GM10847 (cell line): ENCODE measurements around the gene PPEF2.

Source experiments
- POLR2A ChIP-seq: IDR thresholded peaks from 2 replicates; pipeline ENCODE4 v1.6.1; 2011; ENCODE audit not compliant: insufficient read length; ENCODE audit errors: extremely low read depth

PPEF2 gene

DNA sequence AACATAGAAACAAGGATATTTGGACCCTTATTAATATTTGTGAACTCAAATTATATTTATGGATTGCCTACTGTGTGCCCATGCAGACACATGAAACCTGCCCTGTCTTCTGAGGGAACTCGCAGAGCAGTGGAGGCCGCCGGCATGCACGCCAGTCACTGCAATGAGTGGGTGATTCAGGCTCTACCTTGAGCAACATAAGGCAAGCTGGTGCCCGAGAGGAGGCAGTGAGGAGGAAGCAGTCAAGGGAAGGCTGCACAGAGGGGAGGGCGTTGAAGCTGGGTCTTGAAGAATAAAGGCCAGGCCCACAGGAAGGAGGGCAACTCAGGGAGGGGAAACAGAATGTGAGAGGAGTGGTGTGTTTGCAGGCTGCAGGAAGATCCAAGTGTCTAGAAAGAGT is 52.8 kb downstream of the PPEF2 start:
- no peak for TF ChIP-seq POLR2A

DNA sequence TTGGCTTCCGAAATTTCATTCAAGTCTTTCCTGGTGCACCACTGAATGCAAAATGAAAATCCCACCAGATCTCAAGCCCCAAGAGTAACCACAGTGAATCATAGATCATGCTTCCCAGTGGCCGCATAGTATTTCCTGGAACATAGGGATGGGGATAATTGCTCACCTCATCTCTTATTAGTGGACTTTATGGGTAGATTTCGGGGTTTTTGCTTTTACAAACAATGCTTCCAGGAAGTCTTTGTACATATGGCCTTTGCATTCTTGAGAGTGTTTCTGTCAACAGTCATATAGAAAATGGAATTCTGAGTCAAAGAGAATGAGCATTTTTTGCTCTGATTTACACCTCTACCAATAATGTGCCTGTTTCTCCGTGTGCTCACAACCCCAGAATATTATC is 53.4 kb downstream of the PPEF2 start:
- TF ChIP-seq POLR2A: no peak

DNA sequence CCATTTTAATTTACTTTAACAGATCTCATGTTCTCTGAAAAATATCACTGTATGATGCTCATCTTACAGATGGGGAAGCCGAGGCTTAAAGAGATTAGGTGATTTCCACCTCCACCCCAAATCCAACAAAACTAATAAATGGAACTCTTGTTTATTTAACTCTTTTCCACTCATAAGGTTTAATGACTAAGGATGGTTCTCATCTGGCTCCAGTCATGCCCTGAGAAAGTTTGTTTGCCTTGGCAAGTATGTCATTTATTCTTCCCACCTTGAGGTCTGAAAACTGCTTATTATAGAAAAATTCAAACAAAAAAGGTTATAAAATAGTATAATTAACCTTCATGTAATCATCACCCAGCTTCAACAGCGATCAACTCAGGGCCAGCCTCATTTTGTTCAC is 56.3 kb downstream of the PPEF2 start:
- TF ChIP-seq POLR2A: no peak

DNA sequence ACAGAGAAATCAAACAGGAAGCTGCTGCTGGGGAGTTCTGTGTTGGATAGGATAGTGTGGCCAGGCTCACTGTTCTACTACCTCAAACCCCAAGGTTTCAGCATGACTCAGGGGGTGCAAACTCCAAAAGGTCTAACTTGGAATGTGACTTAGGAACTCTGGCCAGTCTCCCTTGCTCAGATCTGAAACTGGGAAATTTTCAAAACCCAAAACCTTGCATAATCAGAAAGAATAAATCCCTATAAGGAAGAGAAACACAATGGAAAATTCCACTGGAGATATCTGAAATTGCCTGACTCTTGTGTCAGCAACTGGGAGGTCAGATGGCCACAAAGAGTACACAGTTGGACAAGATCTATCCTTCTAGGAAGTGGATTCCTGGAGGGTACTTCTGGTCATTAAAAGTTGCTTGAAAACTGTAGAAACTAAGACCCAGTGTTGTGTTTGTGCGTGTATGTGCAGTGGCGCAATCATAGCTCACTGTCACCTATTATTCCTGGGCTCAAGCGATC is 58.0 kb downstream of the PPEF2 start:
- TF ChIP-seq POLR2A: no peak

DNA sequence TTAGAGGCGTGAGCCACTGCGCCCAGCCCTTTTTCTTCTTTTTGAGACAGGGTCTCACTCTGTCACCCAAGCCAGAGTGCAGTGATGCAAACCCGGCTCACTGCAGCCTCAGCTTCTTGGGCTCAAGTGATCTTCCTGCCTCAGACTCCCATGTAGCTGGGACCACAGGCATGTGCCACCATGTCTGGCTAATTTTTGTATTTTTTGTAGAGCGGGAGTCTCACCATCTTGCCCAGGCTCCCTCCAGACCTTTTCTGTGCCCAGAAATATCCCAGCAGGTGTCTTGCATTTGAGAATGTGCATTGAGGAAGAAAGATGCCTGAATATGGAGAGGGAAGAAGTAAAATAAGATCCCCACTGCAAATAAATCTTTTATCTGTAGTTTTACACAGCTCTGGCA is 58.7 kb downstream of the PPEF2 start:
- TF ChIP-seq POLR2A: no peak

DNA sequence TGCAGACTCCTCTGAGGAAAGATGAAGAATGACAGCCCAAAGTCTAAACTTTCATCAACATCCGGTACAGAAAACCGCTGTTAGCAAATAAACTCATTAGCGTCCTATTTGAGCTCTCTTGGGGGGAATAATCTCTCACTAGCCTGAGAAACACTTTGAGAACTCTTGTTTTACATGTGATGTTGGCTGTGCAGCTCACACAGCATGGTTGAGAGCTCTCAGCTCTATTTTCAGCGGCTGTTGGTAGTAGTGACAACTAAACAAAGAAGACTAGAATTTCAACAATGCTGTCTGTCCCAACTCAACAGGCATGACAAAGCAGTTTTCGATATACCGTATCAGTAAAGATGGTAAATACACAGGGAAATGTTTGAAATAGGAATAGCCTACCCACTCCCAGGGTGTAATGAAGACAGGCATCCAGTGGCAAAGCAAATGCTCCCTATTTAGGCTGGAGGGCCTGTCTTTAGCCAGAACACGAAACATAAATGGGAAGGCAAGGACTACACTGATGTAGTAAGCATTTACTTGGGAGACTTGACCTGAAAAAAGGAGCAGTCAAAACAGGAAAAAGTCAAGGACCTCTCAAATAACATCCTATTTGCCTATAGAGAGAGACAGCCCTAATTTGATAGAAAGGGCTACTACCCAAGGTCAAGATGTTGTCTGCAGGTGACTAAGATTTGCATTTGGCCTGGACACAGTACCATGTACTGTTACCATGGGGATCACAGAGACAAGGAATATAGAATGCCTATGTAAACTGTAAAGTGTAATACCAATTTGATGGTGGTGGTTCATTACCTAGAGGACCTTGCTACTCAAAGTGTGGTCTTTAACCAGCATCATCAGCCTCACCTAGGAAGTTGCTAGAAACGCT is 60.4 kb downstream of the PPEF2 start:
- no peak for TF ChIP-seq POLR2A

DNA sequence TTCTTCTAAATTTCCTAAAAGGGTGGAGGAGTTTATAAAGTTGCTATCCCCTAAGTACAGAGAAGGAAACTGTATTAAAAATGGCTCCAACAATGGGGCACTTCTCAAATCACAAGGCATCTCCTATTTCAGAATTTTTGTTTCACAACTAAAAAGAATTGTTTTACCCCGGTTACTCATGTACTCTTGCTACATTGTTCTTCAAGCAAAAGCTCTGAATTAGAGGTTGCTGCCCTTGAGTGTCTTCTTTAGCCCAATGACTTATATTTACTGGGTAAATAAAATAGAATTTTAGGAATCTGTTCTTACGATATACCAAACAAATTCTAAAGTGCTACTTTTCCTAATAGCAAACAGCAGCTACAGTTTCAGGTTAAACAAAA is 67.5 kb downstream of the PPEF2 start:
- no peak for TF ChIP-seq POLR2A

DNA sequence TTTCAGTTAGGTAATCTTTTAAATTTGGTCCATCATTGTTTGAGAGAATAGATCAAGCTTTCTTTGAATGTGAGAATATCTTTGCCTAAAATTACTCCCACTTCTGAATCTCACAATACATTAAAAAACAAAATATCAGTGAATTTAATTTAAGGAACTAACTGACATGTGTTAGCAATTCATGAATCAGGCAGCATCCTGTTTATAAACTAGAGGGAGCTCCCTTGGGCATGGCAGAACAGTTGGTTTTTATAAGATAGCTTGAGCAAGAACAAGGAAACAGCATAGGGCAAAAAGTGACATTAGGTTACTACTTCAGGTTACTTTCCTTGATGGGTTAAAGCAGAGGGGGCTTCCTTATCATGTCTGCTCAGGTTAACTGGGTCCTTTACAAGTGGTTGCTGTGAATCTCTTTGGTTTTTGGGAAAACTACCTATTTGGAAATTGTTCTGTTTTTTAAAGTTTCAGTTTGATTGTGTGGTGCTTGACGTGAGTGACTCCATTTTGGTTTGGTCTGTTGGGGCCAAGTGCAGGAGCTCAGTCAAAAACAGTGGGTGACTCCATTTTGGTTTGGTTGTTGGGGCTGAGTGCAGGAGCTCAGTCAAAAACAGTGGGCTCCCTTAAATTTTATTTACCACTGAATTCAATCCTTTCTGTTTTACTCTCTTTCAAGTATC is 68.0 kb downstream of the PPEF2 start:
- TF ChIP-seq POLR2A: no peak

DNA sequence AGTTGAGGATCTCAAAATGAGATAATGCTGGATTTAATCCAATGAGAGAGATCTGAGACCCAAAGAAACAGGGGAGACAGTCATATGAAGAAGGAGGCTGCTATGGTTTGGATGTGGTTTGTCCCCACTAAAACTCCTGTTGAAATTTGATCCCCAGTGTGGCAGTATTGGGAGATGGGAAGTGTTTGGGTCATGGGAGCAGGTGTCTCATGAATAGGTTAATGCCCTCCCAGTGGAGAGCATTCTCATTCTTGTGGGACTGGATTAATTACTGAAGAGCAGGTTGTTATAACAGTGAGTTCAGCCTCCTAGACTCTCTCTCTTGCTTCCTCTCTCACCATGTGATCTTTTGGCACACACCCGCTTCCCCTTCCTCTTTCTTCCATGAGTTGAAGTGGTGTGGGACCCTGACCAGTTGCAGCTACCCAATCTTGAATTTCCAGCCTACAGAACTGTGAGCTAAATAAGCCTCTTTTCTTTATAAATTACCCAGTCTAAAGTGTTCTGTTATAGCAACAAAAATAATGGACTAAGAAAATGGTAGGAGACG is 70.3 kb downstream of the PPEF2 start:
- no peak for TF ChIP-seq POLR2A

DNA sequence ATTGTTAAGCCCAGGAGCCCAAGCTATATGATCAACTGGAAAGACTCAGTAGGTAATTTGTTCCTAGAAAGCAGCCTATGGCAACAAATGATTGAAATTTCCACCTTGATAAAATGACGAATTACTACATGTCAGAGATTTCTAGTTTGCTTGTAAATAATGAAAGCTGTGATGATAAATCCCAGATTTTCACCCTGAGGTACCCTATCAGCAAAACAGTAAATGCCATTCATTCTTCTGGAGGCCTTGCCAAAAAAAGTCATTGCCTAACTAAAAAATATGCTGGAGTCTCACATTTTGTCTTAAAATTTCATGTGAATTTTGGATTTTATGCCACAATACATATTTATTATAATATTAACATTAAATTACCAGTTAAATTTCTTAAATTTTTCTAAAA is 71.3 kb downstream of the PPEF2 start:
- TF ChIP-seq POLR2A: no peak

DNA sequence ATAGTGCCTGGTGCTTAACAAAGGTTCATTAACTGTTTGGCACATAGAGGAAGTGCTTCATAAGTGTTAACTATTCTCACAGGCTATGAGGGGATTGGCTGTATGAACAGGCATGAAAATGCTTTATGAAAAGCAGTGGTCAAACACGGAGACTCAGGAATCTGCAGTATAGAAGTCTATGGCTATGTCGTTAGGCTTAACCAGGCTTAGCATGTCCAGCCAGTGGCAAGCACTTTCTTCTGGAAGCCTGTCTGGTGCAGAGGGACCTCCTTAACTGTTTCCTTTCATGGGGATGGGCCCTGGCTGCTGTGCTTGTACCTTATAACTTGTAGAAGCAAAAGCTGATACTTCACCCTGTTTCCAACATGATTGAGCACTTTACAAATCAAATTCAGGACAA is 78.4 kb downstream of the PPEF2 start:
- no peak for TF ChIP-seq POLR2A

DNA sequence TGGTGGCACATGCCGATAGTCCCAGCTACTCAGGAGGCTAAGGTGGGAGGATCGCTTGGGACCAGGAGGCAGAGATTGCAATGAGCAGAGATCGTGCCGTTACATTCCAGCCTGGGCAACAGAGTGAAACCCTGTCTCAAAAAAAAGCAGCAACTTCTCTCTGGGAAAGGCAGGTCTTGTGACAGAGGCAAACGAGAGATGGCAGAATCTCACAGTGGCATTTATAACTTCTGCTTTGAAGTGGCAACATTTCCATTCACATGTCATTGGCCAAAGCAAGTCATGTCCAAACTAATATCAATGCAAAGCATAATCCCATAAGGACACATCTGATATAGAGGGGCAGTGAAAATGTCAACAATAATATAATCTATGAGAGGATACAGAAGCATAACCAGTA is 79.8 kb downstream of the PPEF2 start:
- TF ChIP-seq POLR2A: no peak

DNA sequence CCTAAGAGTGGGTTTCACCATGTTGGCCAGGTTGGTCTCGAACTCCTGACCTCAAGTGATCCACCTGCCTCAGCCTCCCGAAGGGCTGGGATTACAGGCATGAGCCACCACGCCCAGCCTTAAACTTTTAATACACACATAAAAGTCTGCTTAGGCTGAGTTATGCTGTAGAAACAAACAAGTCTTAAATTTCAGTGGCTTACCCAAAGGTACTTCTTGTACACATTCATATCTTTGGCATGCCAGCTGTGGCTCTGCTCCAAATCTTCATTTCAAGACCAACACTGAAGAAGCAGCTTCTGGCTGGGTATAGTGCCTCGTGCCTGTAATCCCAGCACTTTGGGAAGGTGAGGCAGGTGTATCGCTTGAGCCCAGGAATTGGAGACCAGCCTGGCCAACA is 80.3 kb downstream of the PPEF2 start:
- no peak for TF ChIP-seq POLR2A

DNA sequence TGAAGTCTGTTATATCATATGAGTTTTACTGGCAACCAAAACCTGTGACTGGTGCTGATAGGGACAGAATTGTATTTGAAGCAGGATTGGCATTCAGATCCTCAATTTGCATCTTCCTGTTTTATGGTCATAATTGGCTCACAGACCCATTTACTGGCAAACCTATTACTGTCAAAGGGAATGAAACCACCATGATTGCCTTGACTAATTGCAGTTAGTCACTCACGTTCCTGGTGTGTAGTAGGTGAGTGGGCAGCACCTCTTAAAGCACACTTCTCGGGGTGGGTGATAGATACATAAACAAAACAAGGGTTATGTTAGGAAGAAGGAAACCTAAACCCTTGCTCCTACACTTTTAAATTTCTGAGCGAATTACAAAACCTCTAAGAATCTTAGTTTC is 81.0 kb downstream of the PPEF2 start:
- TF ChIP-seq POLR2A: no peak

DNA sequence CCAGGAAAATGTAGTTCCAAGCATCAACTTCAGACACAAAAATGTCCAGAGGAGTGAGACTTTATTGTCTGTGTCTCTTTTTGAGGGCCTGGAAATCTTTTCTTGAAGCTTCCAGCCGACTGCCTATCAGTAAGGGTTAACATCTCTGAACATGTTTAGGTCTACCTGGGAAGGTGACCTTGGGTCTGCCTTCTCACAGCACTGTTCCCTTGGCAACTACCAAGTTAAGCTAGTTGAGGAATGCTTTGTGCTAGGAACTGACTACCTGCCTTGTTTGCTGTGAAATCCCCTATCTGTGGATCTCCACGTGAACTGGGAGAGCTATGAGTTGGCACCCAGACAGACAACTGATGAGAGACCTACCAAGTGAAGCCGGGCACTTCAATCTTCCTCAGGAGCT is 81.6 kb downstream of the PPEF2 start:
- TF ChIP-seq POLR2A: no peak

DNA sequence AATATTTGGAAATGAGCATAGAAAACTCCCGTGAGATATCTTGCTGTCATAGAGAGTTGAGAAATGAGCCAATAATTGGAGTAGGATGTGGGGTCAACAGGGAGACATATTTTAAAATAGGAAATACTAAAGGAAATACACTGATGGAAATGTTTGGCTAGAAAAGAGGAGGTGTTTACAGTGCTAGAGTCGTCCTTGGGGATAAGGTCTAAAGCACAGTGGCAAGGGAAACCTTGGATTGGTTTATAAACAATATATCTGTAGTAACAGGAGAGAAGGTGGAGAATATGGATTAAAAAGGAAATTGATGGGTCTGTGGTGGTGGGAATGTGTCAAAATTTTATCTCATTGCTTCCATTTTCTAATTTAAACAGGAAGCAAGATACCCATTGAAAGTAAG is 82.1 kb downstream of the PPEF2 start:
- no peak for TF ChIP-seq POLR2A
